HEK293 (cell line): Measurements from ENCODE around the gene PHC3.
A peak's percentile ranks its signal among the peaks of the same experiment; 100 is the strongest.

Source experiments
- CTCF ChIA-PET: fragments of 350-600 bp; formaldehyde crosslinking; extraction: SDS; loops from one replicate; lab custom pipeline; 2021; ENCODE audit warnings: antibody characterized with exemption; lab: Yijun Ruan, JAX
- POLR2A ChIA-PET: fragments of 300-600 bp; formaldehyde crosslinking; extraction: SDS; loops from one replicate; lab custom pipeline; 2020; ENCODE audit warnings: antibody characterized with exemption, inconsistent platforms; lab: Yijun Ruan, JAX
- H3K27ac ChIP-seq: fragments of 200-500 bp; sonication (Bioruptor generic); 2 replicates; pipeline ENCODE4 v1.5.1; 2014; ENCODE audit warnings: low read depth, low read length, control low read depth, inconsistent platforms; ENCODE audit errors: extremely low read depth
- H3K36me3 ChIP-seq, 2 experiments: fragments of 200-500 bp in 1 of 2; sonication (Bioruptor generic) in 1 of 2; 1 replicate in 1 of 2; 2 replicates in 1 of 2; pipeline ENCODE4 v1.5.1; 2014 to 2017; ENCODE audit warnings: inconsistent platforms in 2 of 2, low read length in 2 of 2; ENCODE audit not compliant: control insufficient read depth in 2 of 2, insufficient read depth in 1 of 2
- H3K4me1 ChIP-seq: fragments of 200-500 bp; sonication (Bioruptor generic); 2 replicates; pipeline ENCODE4 v1.5.1; 2014; ENCODE audit warnings: mild to moderate bottlenecking, low read length, inconsistent platforms; ENCODE audit not compliant: control insufficient read depth, insufficient read depth
- H3K4me3 ChIP-seq: 2 replicates; pipeline ENCODE4 v1.5.1; 2011; ENCODE audit warnings: low read depth, mild to moderate bottlenecking, control low read depth, low read length, moderate library complexity
- H3K9me3 ChIP-seq: fragments of 200-500 bp; sonication (Bioruptor generic); 2 replicates; pipeline ENCODE4 v1.5.1; 2014; ENCODE audit warnings: low read depth, low read length, inconsistent platforms; ENCODE audit not compliant: control insufficient read depth, insufficient read depth
- BCL11B ChIP-seq: fragments of 450-650 bp; formaldehyde crosslinking; IDR thresholded peaks from 2 replicates; pipeline ENCODE4 v1.5.1; 2016; ENCODE audit warnings: low read depth, missing biosample characterization, missing genetic modification characterization
- HOXA7 ChIP-seq: sonication (generic); formaldehyde crosslinking; IDR thresholded peaks from 2 replicates; pipeline ENCODE4 v1.8.1; 2022; ENCODE audit warnings: missing genetic modification reagents, borderline replicate concordance
- PATZ1 ChIP-seq: fragments of 450-650 bp; formaldehyde crosslinking; IDR thresholded peaks from 2 replicates; pipeline ENCODE4 v1.5.1; 2016; ENCODE audit warnings: missing biosample characterization, missing genetic modification characterization
- YY2 ChIP-seq: fragments of 450-650 bp; formaldehyde crosslinking; IDR thresholded peaks from 2 replicates; pipeline ENCODE4 v1.5.1; 2016; ENCODE audit warnings: missing biosample characterization, missing genetic modification characterization
- ZBTB6 ChIP-seq: fragments of 450-650 bp; formaldehyde crosslinking; IDR thresholded peaks from 2 replicates; pipeline ENCODE4 v1.5.1; 2017; ENCODE audit warnings: missing biosample characterization, missing genetic modification characterization
- ZFP3 ChIP-seq: fragments of 450-650 bp; formaldehyde crosslinking; IDR thresholded peaks from 2 replicates; pipeline ENCODE4 v1.5.1; 2016; ENCODE audit warnings: low read depth, missing biosample characterization, missing genetic modification characterization
- ZFP41 ChIP-seq: fragments of 450-650 bp; formaldehyde crosslinking; IDR thresholded peaks from 2 replicates; pipeline ENCODE4 v1.5.1; 2016; ENCODE audit warnings: missing biosample characterization, missing genetic modification characterization, borderline replicate concordance
- ZNF132 ChIP-seq: fragments of 450-650 bp; formaldehyde crosslinking; IDR thresholded peaks from 2 replicates; pipeline ENCODE4 v1.5.1; 2017; ENCODE audit warnings: missing biosample characterization, missing genetic modification characterization, borderline replicate concordance
- ZNF155 ChIP-seq: fragments of 450-650 bp; formaldehyde crosslinking; IDR thresholded peaks from 2 replicates; pipeline ENCODE4 v1.5.1; 2016; ENCODE audit warnings: missing biosample characterization, missing genetic modification characterization
- ZNF174 ChIP-seq: fragments of 450-650 bp; formaldehyde crosslinking; IDR thresholded peaks from 2 replicates; pipeline ENCODE4 v1.5.0; 2017; ENCODE audit warnings: missing biosample characterization, mild to moderate bottlenecking, missing genetic modification characterization
- ZNF324 ChIP-seq: fragments of 450-650 bp; formaldehyde crosslinking; IDR thresholded peaks from 2 replicates; pipeline ENCODE4 v1.5.1; 2016; ENCODE audit warnings: missing biosample characterization, missing genetic modification characterization
- ZNF449 ChIP-seq: fragments of 450-650 bp; formaldehyde crosslinking; IDR thresholded peaks from 2 replicates; pipeline ENCODE4 v1.5.1; 2017; ENCODE audit warnings: missing biosample characterization, mild to moderate bottlenecking, missing genetic modification characterization, moderate library complexity
- ZNF473 ChIP-seq: fragments of 450-650 bp; formaldehyde crosslinking; IDR thresholded peaks from 2 replicates; pipeline ENCODE4 v1.5.1; 2017; ENCODE audit warnings: missing biosample characterization, missing genetic modification characterization
- ZNF518A ChIP-seq: fragments of 450-650 bp; formaldehyde crosslinking; conservative IDR thresholded peaks from 2 replicates; pipeline ENCODE4 v1.5.1; 2016; ENCODE audit warnings: low read depth, missing biosample characterization, missing genetic modification characterization
- ZNF549 ChIP-seq: fragments of 450-650 bp; IDR thresholded peaks from 2 replicates; pipeline ENCODE4 v1.5.1; 2018; ENCODE audit warnings: missing biosample characterization, missing genetic modification characterization, mild to moderate bottlenecking, inconsistent platforms, moderate library complexity
- ZNF624 ChIP-seq: fragments of 450-650 bp; formaldehyde crosslinking; IDR thresholded peaks from 2 replicates; pipeline ENCODE4 v1.5.1; 2017; ENCODE audit warnings: missing biosample characterization, missing genetic modification characterization
- ZNF704 ChIP-seq: fragments of 450-650 bp; formaldehyde crosslinking; IDR thresholded peaks from 2 replicates; pipeline ENCODE4 v1.5.1; 2016; ENCODE audit warnings: missing biosample characterization, missing genetic modification characterization
- ZNF76 ChIP-seq: fragments of 450-650 bp; formaldehyde crosslinking; IDR thresholded peaks from 2 replicates; pipeline ENCODE4; 2016; ENCODE audit warnings: low read depth, missing biosample characterization, missing genetic modification characterization, borderline replicate concordance
- ZNF768 ChIP-seq: fragments of 450-650 bp; formaldehyde crosslinking; IDR thresholded peaks from 2 replicates; pipeline ENCODE4 v1.5.1; 2018; ENCODE audit warnings: missing biosample characterization, mild to moderate bottlenecking, missing genetic modification characterization

The PHC3 gene

GRCh38 chr3:170189398-170190256 is 8.1 kb upstream of the PHC3 start:
- Histone ChIP-seq H3K27ac (no peak overlapping the region), H3K4me1 (no peaks in the 10 kb centered on the region), H3K9me3 (no peaks in the 10 kb centered on the region), H3K36me3 (no peaks in the 10 kb centered on the region), H3K4me3 (no peak overlapping the region)
- ChIA-PET POLR2A (no interaction called here), CTCF (interaction anchor here (0.5 to 1.4 kb wide), 7 partner anchors 10 to 417 kb away, joined by 3 to 5 read pairs (median 3); no protein-coding TSS in a partner anchor)
- TF ChIP-seq ZFP41 (no peak), YY2 (tag by site-specific recombination) (no peak), ZNF768 (no peak), HOXA7 (CRISPR knock-in tag) (no peak), ZNF449 (tag by site-specific recombination) (no peak), ZNF324 (tag by site-specific recombination) (no peak), ZNF624 (no peak), BCL11B (tag by site-specific recombination) (no peak), ZFP3 (tag by site-specific recombination) (no peak), ZNF704 (no peak), ZNF132 (tag by site-specific recombination) (no peak), ZNF155 (tag by site-specific recombination) (no peak), PATZ1 (tag by site-specific recombination) (no peak), ZNF549 (tag by site-specific recombination) (no peak), ZBTB6 (tag by site-specific recombination) (no peak)

- Histone ChIP-seq H3K4me3 (peak overlapping the region; percentile 100), H3K9me3 (no peaks in the 10 kb centered on the region), H3K27ac (peak overlapping the region; percentile 77; the same call in 1 of the 2 replicates), H3K36me3 (peaks cover 13 to 35% of the 10 kb centered on the region in 2 experiments), H3K4me1 (no peaks in the 10 kb centered on the region)
- ChIA-PET POLR2A (interaction anchor here (0.7 to 2.1 kb wide), 4 partner anchors 9 to 369 kb away, joined by 3 to 7 read pairs (median 4); no protein-coding TSS in a partner anchor), CTCF (interaction anchor here (0.6 to 0.7 kb wide), 3 partner anchors 54 to 950 kb away, joined by 3 to 5 read pairs (median 4); no protein-coding TSS in a partner anchor)
- no peak for TF ChIP-seq ZNF76
- TF ChIP-seq ZNF518A (tag by site-specific recombination) = no peak
- TF ChIP-seq ZNF174 (tag by site-specific recombination) = no peak
- no peak for TF ChIP-seq ZNF473 (tag by site-specific recombination)
Measured at GRCh38 chr3:170180079-170180907, 1.2 kb downstream of the PHC3 start.
